Vagina (tissue), 2 donors: ENCODE data around the gene FCN2.

Source experiments
- CTCF ChIP-seq, 3 experiments: fragments of 450-650 bp in 2 of 3; fragments of 200-600 bp in 1 of 3; sonication (generic) in 1 of 3; IDR thresholded peaks; one replicate each; pipeline ENCODE4 v1.5.1; 2017 to 2019; ENCODE audit warnings: antibody characterized with exemption in 3 of 3, mild to moderate bottlenecking in 2 of 3, moderate library complexity in 2 of 3
- POLR2A ChIP-seq, 2 donors: fragments of 450-650 bp; IDR thresholded peaks; one replicate each; pipeline ENCODE4 v1.6.1; 2017; ENCODE audit warnings: antibody characterized with exemption in 2 of 2, mild to moderate bottlenecking in 2 of 2, moderate library complexity in 2 of 2
- POLR2AphosphoS5 ChIP-seq, 2 donors: sonication (generic); formaldehyde crosslinking; IDR thresholded peaks; one replicate each; pipeline ENCODE4 v1.9.0; 2017; ENCODE audit warnings: antibody characterized with exemption in 2 of 2, mild to moderate bottlenecking in 2 of 2, low read depth in 1 of 2; ENCODE audit not compliant: insufficient read depth in 1 of 2

GRCh38 chr9:134881313-134881670, 682 bp downstream of the FCN2 start:
- TF ChIP-seq CTCF (IDR thresholded peaks at IDR 0.05) (no peak), POLR2AphosphoS5 (IDR thresholded peaks at IDR 0.05; ENCODE audit: insufficient read depth in 1 of 2, low read depth in 1 of 2) (no peak), POLR2A (IDR thresholded peaks at IDR 0.05) (no peak)
